Skeletal muscle tissue (tissue), 4 donors: ENCODE results near the gene RAI1. TPM values are rescaled to one million over a fixed set of nuclear protein-coding genes. Genes with fewer than 3 reads are reported as not detected.
A peak's percentile ranks its signal among the peaks of the same experiment; 100 is the strongest.

Experiments used
- H3K27ac ChIP-seq: one replicate; pipeline ENCODE4 v1.7.0; 2013; ENCODE audit warnings: mild to moderate bottlenecking, low read depth, low read length, inconsistent platforms
- H3K27me3 ChIP-seq, 3 donors: one replicate each; pipeline ENCODE4 v1.7.0; 2013; ENCODE audit warnings: low read length in 3 of 3; ENCODE audit not compliant: control insufficient read depth in 3 of 3, insufficient read depth in 3 of 3
- H3K36me3 ChIP-seq, 3 donors: one replicate each; pipeline ENCODE4 v1.7.0; 2013; ENCODE audit warnings: low read length in 3 of 3; ENCODE audit not compliant: control insufficient read depth in 3 of 3, insufficient read depth in 3 of 3
- H3K4me1 ChIP-seq, 3 donors: one replicate each; pipeline ENCODE4 v1.7.0; 2013; ENCODE audit warnings: low read length in 3 of 3, mild to moderate bottlenecking in 3 of 3; ENCODE audit not compliant: control insufficient read depth in 3 of 3, insufficient read depth in 3 of 3
- H3K4me3 ChIP-seq, 3 donors: one replicate each; pipeline ENCODE4 v1.7.0; 2013; ENCODE audit warnings: low read length in 3 of 3
- H3K9ac ChIP-seq, 3 donors: one replicate each; pipeline ENCODE4 v1.7.0; 2013; ENCODE audit warnings: low read length in 3 of 3, mild to moderate bottlenecking in 3 of 3, moderate library complexity in 2 of 3, low read depth in 1 of 3
- H3K9me3 ChIP-seq, 3 donors: one replicate each; pipeline ENCODE4 v1.7.0; 2013; ENCODE audit warnings: low read length in 3 of 3; ENCODE audit not compliant: control insufficient read depth in 3 of 3
- total RNA-seq: library from RNA; depleted of rRNA; stranded (reverse); fragments of >200 nt; gene quantifications from one replicate; pipeline ENCODE4 v1.2.3, GENCODE V29; 2014
- donor health status: Osteomylitis.

RAI1 gene
- total RNA-seq, 1 donor from 2014 or later = 3.1 TPM

GRCh38 chr17:17729620-17730249, 48.5 kb downstream of the RAI1 start:
- no peak overlapping the region for H3K27ac ChIP-seq

GRCh38 chr17:17730250-17730935, 49.1 kb downstream of the RAI1 start:
- Histone ChIP-seq H3K9me3 (no peaks in the 10 kb centered on the region), H3K9ac (no peak overlapping the region), H3K27ac (no peak overlapping the region), H3K4me1 (peaks cover 7 to 16% (median 8%) of the 10 kb centered on the region in 3 donors), H3K36me3 (peaks cover 0 to 4% (median 0%) of the 10 kb centered on the region in 3 donors), H3K27me3 (no peaks in the 10 kb centered on the region), H3K4me3 (no peak overlapping the region)

More at GRCh38 chr17:17729620-17730249, 48.5 kb downstream of the RAI1 start:
- H3K4me1 ChIP-seq = peaks cover 7 to 21% (median 8%) of the 10 kb centered on the region in 3 donors
- H3K36me3 ChIP-seq = peaks cover 0 to 4% (median 0%) of the 10 kb centered on the region in 3 donors
- H3K9ac ChIP-seq = no peak overlapping the region
- no peaks in the 10 kb centered on the region for H3K9me3 ChIP-seq
- no peaks in the 10 kb centered on the region for H3K27me3 ChIP-seq
- no peak overlapping the region for H3K4me3 ChIP-seq

GRCh38 chr17:17732444-17732843, 51.2 kb downstream of the RAI1 start:
- Histone ChIP-seq H3K4me3 (no peak overlapping the region), H3K4me1 (peaks cover 7 to 15% (median 8%) of the 10 kb centered on the region in 3 donors), H3K27me3 (no peaks in the 10 kb centered on the region), H3K36me3 (peaks cover 0 to 4% (median 0%) of the 10 kb centered on the region in 3 donors), H3K27ac (no peak overlapping the region), H3K9ac (peak overlapping the region in 2 of 3 donors; percentile 12 to 45), H3K9me3 (no peaks in the 10 kb centered on the region)

- H3K27me3 ChIP-seq = no peaks in the 10 kb centered on the region
- peak overlapping the region in 2 of 3 donors; percentile 12 to 45 for H3K9ac ChIP-seq
- H3K4me3 ChIP-seq = no peak overlapping the region
- peaks cover 0 to 4% (median 0%) of the 10 kb centered on the region in 3 donors for H3K36me3 ChIP-seq
- H3K9me3 ChIP-seq = no peaks in the 10 kb centered on the region
- no peak overlapping the region for H3K27ac ChIP-seq
- H3K4me1 ChIP-seq = peaks cover 11 to 19% (median 13%) of the 10 kb centered on the region in 3 donors
These were observed 51.8 kb downstream of the RAI1 start for GRCh38 chr17:17732892-17733670.

GRCh38 chr17:17736205-17737183, 55.2 kb downstream of the RAI1 start:
- no peak overlapping the region for H3K4me3 ChIP-seq
- no peaks in the 10 kb centered on the region for H3K27me3 ChIP-seq
- H3K9ac ChIP-seq = no peak overlapping the region
- H3K36me3 ChIP-seq = no peaks in the 10 kb centered on the region
- no peak overlapping the region for H3K27ac ChIP-seq
- no peaks in the 10 kb centered on the region for H3K9me3 ChIP-seq
- H3K4me1 ChIP-seq = peaks cover 33 to 41% (median 36%) of the 10 kb centered on the region in 3 donors

GRCh38 chr17:17737961-17738894, 57.0 kb downstream of the RAI1 start:
- Histone ChIP-seq H3K9ac (peak overlapping the region in 2 of 3 donors; percentile 61 to 76), H3K27ac (peak overlapping the region; percentile 23), H3K4me1 (peaks cover 32 to 39% (median 36%) of the 10 kb centered on the region in 3 donors), H3K4me3 (no peak overlapping the region), H3K36me3 (no peaks in the 10 kb centered on the region), H3K9me3 (no peaks in the 10 kb centered on the region), H3K27me3 (no peaks in the 10 kb centered on the region)

- peak overlapping the region; percentile 23 for H3K27ac ChIP-seq
- no peak overlapping the region for H3K4me3 ChIP-seq
- H3K9me3 ChIP-seq = no peaks in the 10 kb centered on the region
- H3K9ac ChIP-seq = peak overlapping the region in 2 of 3 donors; percentile 61 to 76
- H3K27me3 ChIP-seq = no peaks in the 10 kb centered on the region
- H3K4me1 ChIP-seq = peaks cover 32 to 39% (median 34%) of the 10 kb centered on the region in 3 donors
- no peaks in the 10 kb centered on the region for H3K36me3 ChIP-seq
These were observed 57.6 kb downstream of the RAI1 start for GRCh38 chr17:17738901-17739300.

GRCh38 chr17:17739388-17740066, 58.3 kb downstream of the RAI1 start:
- Histone ChIP-seq H3K4me3 (no peak overlapping the region), H3K27ac (no peak overlapping the region), H3K9ac (peak overlapping the region in 1 of 3 donors; percentile 76), H3K36me3 (no peaks in the 10 kb centered on the region), H3K9me3 (no peaks in the 10 kb centered on the region), H3K27me3 (no peaks in the 10 kb centered on the region), H3K4me1 (peaks cover 32 to 39% (median 34%) of the 10 kb centered on the region in 3 donors)
